Measurements from ENCODE around the gene D2HGDH.

The D2HGDH gene

DNA sequence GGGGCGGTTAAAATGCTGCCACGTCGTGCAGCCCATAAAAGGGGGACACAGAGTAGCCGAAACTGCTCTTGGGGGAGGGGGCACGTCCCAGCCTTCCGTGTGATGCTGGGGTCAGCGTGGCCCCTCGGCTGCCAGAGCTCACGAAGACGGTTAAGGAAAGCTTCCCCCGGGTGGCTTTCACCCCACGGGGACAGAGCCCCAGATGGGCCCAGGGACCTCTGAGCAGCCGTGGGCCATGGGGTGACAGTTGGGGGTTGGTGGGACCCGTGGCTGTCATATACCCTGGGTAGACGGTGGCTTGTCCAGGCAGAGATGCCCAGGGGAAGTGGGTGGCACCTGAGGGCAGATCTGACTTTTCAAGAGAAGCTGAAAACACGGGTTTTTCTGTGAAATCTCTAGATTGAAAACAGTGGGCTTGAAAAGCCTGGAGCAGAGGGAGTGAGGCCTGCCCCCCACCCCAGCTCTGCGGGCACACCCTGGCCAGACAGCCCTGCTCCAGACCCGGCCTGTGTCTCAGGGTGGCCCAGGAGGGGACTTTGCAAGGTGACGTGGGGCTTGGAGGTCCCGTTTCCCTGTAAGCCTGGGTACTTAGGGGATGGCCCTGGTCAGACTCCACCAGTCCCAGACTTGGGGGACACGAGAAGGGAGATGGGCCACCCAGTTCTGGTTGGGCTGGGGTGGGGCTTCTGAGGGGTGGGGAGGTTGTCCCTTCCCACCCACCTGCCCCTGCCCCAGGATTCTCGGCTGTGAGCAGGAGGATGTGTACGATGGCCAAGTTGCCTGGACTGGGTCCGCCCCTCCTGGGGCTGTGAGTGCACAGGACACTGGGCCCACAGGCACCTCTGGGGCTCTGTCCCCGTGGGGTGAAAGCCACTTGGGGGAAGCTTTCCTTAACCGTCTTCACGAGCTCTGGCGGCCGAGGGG, 75.2 kb downstream of the D2HGDH start:
- Histone ChIP-seq H3K4me2 (ENCODE audit: low read length, poor library complexity, severe bottlenecking) (no peak overlapping the region), H3K27ac (ENCODE audit: low read length, poor library complexity, severe bottlenecking) (no peak overlapping the region), H2BK120ac (ENCODE audit: low read depth, low read length) (no peak overlapping the region), H3K18ac (ENCODE audit: low read depth in 1 of 2, low read length in 2 of 2) (no peak overlapping the region), H2BK5ac (ENCODE audit: low read depth, low read length, poor library complexity, severe bottlenecking) (no peak overlapping the region), H3K79me1 (replicated peaks; ENCODE audit: low read length, poor library complexity, severe bottlenecking) (no peaks in the 10 kb centered on the region), H3K36me3 (ENCODE audit: control insufficient read depth in 1 of 2, insufficient read depth in 2 of 2, low read depth in 1 of 2, low read length in 2 of 2) (no peaks in the 10 kb centered on the region), H3K9me3 (ENCODE audit: control insufficient read depth, low read length) (no peaks in the 10 kb centered on the region), H2BK15ac (ENCODE audit: low read depth, poor library complexity, severe bottlenecking) (no peak overlapping the region), H3K4ac (ENCODE audit: low read depth in 1 of 2, low read length in 2 of 2) (no peak overlapping the region), H3K4me1 (ENCODE audit: control insufficient read depth, insufficient read depth, low read depth, low read length) (peaks cover 3% of the 10 kb centered on the region), H4K91ac (ENCODE audit: low read length) (no peak overlapping the region), H3K23ac (ENCODE audit: low read length in 2 of 2) (no peak overlapping the region), H3K14ac (ENCODE audit: low read length in 2 of 2) (no peak overlapping the region), H3K27me3 (ENCODE audit: control insufficient read depth in 1 of 2, insufficient read depth in 1 of 2, low read length in 2 of 2) (peaks cover 8 to 17% of the 10 kb centered on the region in 2 experiments), H2AK5ac (ENCODE audit: low read length, severe bottlenecking) (no peak overlapping the region), H3K9ac (ENCODE audit: low read length) (no peak overlapping the region), H3K4me3 (ENCODE audit: insufficient read depth in 1 of 2, low read depth in 1 of 2, low read length in 2 of 2) (no peak overlapping the region), H4K8ac (ENCODE audit: low read length) (no peak overlapping the region), H2BK12ac (ENCODE audit: low read length in 2 of 2) (no peak overlapping the region), H2AFZ (ENCODE audit: low read depth, low read length) (no peak overlapping the region)
- no peak for DNase-seq
- 86% methylated on average over 29 of the region's 29 CpGs for WGBS

DNA sequence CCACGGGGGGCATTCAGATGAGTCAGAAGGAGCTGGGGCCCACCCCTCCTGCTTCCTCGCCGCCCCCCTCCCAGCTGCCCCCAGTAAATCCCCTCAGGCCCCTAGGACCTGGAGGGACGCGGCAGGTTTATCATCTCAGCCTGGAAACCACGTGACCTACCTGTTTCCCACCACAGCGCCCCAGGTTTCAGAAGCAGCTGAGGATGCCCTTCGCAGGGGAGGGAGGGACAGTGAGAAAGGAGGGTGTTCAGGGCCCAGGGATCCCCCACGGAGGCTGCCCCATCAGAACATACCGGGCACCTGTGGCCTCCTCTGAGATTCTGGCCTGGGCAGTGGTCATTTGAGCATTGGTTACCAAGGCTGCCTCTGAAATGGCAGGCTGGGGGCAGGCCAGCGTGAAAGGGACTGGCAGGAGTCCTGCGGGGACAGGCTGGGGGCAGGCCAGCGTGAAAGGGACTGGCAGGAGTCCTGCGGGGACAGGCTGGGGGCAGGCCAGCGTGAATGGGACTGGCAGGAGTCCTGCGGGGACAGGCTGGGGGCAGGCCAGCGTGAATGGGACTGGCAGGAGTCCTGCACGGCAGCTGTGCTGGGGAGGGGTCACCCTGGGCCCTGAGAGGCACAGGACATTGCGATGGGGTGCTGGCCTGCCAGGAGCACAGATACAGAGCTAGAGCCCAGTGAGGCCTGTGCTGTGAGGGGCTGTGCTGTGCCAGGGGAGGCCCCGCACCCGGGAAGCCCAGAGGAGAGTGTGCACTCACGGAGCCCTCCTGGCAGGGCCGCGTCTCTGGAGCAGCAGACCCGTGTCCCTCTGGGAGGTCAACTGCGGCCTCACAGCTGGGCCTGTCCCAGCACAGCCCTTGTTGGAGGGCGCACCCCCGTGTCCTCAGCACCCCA, 76.1 kb downstream of the D2HGDH start:
- Histone ChIP-seq H2AK5ac (ENCODE audit: low read length, severe bottlenecking) (no peak overlapping the region), H2BK120ac (ENCODE audit: low read depth, low read length) (no peak overlapping the region), H3K27me3 (ENCODE audit: control insufficient read depth in 1 of 2, insufficient read depth in 1 of 2, low read length in 2 of 2) (peaks cover 8 to 21% of the 10 kb centered on the region in 2 experiments), H3K9me3 (ENCODE audit: control insufficient read depth, low read length) (no peaks in the 10 kb centered on the region), H2AFZ (ENCODE audit: low read depth, low read length) (no peak overlapping the region), H3K79me1 (replicated peaks; ENCODE audit: low read length, poor library complexity, severe bottlenecking) (no peaks in the 10 kb centered on the region), H2BK15ac (ENCODE audit: low read depth, poor library complexity, severe bottlenecking) (no peak overlapping the region), H3K18ac (ENCODE audit: low read depth in 1 of 2, low read length in 2 of 2) (peak overlapping the region in 1 of 2 experiments; percentile 21), H3K23ac (ENCODE audit: low read length in 2 of 2) (no peak overlapping the region), H4K91ac (ENCODE audit: low read length) (peak overlapping the region; percentile 27), H3K4me1 (ENCODE audit: control insufficient read depth, insufficient read depth, low read depth, low read length) (no peaks in the 10 kb centered on the region), H3K4me2 (ENCODE audit: low read length, poor library complexity, severe bottlenecking) (no peak overlapping the region), H3K4me3 (ENCODE audit: insufficient read depth in 1 of 2, low read depth in 1 of 2, low read length in 2 of 2) (no peak overlapping the region), H3K9ac (ENCODE audit: low read length) (no peak overlapping the region), H3K14ac (ENCODE audit: low read length in 2 of 2) (no peak overlapping the region), H3K36me3 (ENCODE audit: control insufficient read depth in 1 of 2, insufficient read depth in 2 of 2, low read depth in 1 of 2, low read length in 2 of 2) (no peaks in the 10 kb centered on the region), H3K27ac (ENCODE audit: low read length, poor library complexity, severe bottlenecking) (no peak overlapping the region), H2BK5ac (ENCODE audit: low read depth, low read length, poor library complexity, severe bottlenecking) (no peak overlapping the region), H2BK12ac (ENCODE audit: low read length in 2 of 2) (no peak overlapping the region), H3K4ac (ENCODE audit: low read depth in 1 of 2, low read length in 2 of 2) (no peak overlapping the region), H4K8ac (ENCODE audit: low read length) (no peak overlapping the region)
- 87% methylated on average over 26 of the region's 28 CpGs for WGBS
- no peak for DNase-seq

DNA sequence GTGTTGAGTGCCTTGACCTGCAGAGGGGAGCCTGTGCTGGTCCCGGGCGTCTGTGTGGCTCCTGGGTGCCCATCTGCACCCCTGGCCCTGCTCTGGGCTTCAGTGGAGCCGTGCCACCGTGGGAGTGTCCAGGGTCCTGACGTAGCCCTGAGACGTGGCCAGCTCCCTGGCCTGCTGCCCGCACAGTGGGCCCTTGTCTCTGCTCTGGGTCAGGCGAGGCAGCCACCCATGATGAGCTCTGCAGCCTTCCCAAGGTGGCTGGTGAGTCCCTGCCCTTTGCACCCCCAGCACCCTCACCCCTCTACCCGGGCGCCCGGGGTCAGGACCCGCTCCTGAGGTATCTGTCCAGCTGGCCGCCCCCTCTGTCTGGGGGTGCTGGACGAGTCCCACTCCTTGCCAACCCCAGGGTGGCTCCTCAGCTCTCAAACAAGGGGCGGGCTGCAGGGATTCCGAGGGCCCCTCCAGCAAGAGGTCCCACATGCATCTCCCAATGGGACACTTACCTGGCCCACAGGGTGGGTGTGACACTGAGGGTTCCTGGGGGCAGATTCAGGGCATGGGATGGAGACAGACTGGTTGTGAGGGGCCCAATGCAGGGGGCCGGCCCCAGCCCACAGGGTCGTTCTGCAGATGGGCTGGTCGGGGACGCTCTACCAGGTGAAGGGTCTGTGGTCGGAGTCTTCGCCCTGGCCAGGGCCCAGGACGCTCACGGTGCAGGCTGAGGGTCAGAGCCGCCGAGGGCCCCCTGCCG, 76.9 kb downstream of the D2HGDH start:
- Histone ChIP-seq H3K36me3 (ENCODE audit: control insufficient read depth in 1 of 2, insufficient read depth in 2 of 2, low read depth in 1 of 2, low read length in 2 of 2) (no peaks in the 10 kb centered on the region), H3K18ac (ENCODE audit: low read depth in 1 of 2, low read length in 2 of 2) (no peak overlapping the region), H4K91ac (ENCODE audit: low read length) (no peak overlapping the region), H3K4me3 (ENCODE audit: insufficient read depth in 1 of 2, low read depth in 1 of 2, low read length in 2 of 2) (no peak overlapping the region), H3K9ac (ENCODE audit: low read length) (no peak overlapping the region), H3K79me1 (replicated peaks; ENCODE audit: low read length, poor library complexity, severe bottlenecking) (no peaks in the 10 kb centered on the region), H2BK12ac (ENCODE audit: low read length in 2 of 2) (no peak overlapping the region), H3K4me1 (ENCODE audit: control insufficient read depth, insufficient read depth, low read depth, low read length) (no peaks in the 10 kb centered on the region), H3K23ac (ENCODE audit: low read length in 2 of 2) (no peak overlapping the region), H3K27ac (ENCODE audit: low read length, poor library complexity, severe bottlenecking) (no peak overlapping the region), H2BK120ac (ENCODE audit: low read depth, low read length) (no peak overlapping the region), H2AFZ (ENCODE audit: low read depth, low read length) (no peak overlapping the region), H3K4ac (ENCODE audit: low read depth in 1 of 2, low read length in 2 of 2) (no peak overlapping the region), H3K9me3 (ENCODE audit: control insufficient read depth, low read length) (no peaks in the 10 kb centered on the region), H4K8ac (ENCODE audit: low read length) (no peak overlapping the region), H2BK5ac (ENCODE audit: low read depth, low read length, poor library complexity, severe bottlenecking) (no peak overlapping the region), H2AK5ac (ENCODE audit: low read length, severe bottlenecking) (no peak overlapping the region), H3K4me2 (ENCODE audit: low read length, poor library complexity, severe bottlenecking) (no peak overlapping the region), H3K14ac (ENCODE audit: low read length in 2 of 2) (no peak overlapping the region), H2BK15ac (ENCODE audit: low read depth, poor library complexity, severe bottlenecking) (no peak overlapping the region), H3K27me3 (ENCODE audit: control insufficient read depth in 1 of 2, insufficient read depth in 1 of 2, low read length in 2 of 2) (peaks cover 8 to 28% of the 10 kb centered on the region in 2 experiments)
- 91% methylated on average over 27 of the region's 27 CpGs for WGBS
- DNase-seq: no peak
